Activated T-helper 17 cell treated with anti-CD3 and anti-CD28 coated beads, Interleukin-2, amount 50 U/mL, for 72 hours (primary cell): ENCODE data around the gene GZMM. TPM values are rescaled to one million over a fixed set of nuclear protein-coding genes. Genes with fewer than 3 reads are reported as not detected.

ENCODE experiments used
- ATAC-seq: fragments of 150-1000 bp; cut with Tn5 transposase; replicated peaks from 2 replicates; pipeline ENCODE4 v1.10.0; 2021; ENCODE audit warnings: mild to moderate bottlenecking, moderate library complexity
- H3K27ac Mint-ChIP-seq: one replicate; pipeline ENCODE4 v1.8.0; 2022; ENCODE audit warnings: mixed read lengths
- H3K27me3 Mint-ChIP-seq: one replicate; pipeline ENCODE4 v1.8.0; 2022; ENCODE audit warnings: mixed read lengths
- H3K36me3 Mint-ChIP-seq: one replicate; pipeline ENCODE4 v1.8.0; 2022; ENCODE audit warnings: low read depth, mild to moderate bottlenecking, mixed read lengths
- H3K4me1 Mint-ChIP-seq: one replicate; pipeline ENCODE4 v1.8.0; 2022; ENCODE audit warnings: mixed read lengths
- H3K4me3 Mint-ChIP-seq: one replicate; pipeline ENCODE4 v1.8.0; 2022; ENCODE audit warnings: mild to moderate bottlenecking, mixed read lengths
- H3K9me3 Mint-ChIP-seq: one replicate; pipeline ENCODE4 v1.8.0; 2022; ENCODE audit warnings: mixed read lengths
- total RNA-seq, 2 donors: library from RNA; stranded (reverse); gene quantifications; one replicate each; pipeline ENCODE4 v1.2.3, GENCODE V29; 2022

The GZMM gene
- total RNA-seq, 2 donors from 2014 or later, result 30.5 to 31.3 TPM

GRCh38 chr19:558770-559439, 15.1 kb downstream of the GZMM start:
- no peaks in the 10 kb centered on the region for H3K4me1 Mint-ChIP-seq
- ATAC-seq, result no peak
- H3K4me3 Mint-ChIP-seq, result no peak overlapping the region

GRCh38 chr19:560121-560520, 16.3 kb downstream of the GZMM start:
- ATAC-seq, result no peak
- H3K9me3 Mint-ChIP-seq, result no peaks in the 10 kb centered on the region
- no peaks in the 10 kb centered on the region for H3K27me3 Mint-ChIP-seq
- no peak overlapping the region for H3K27ac Mint-ChIP-seq
- no peaks in the 10 kb centered on the region for H3K36me3 Mint-ChIP-seq
- H3K4me1 Mint-ChIP-seq, result no peaks in the 10 kb centered on the region
- H3K4me3 Mint-ChIP-seq, result no peak overlapping the region

More at GRCh38 chr19:558770-559439, 15.1 kb downstream of the GZMM start:
- Mint-ChIP-seq H3K27me3 (no peaks in the 10 kb centered on the region), H3K27ac (no peak overlapping the region), H3K36me3 (no peaks in the 10 kb centered on the region), H3K9me3 (no peaks in the 10 kb centered on the region)

- Mint-ChIP-seq H3K9me3 (no peaks in the 10 kb centered on the region), H3K36me3 (peaks cover 6% of the 10 kb centered on the region), H3K27ac (no peak overlapping the region), H3K27me3 (no peaks in the 10 kb centered on the region), H3K4me3 (no peak overlapping the region), H3K4me1 (peaks cover 6% of the 10 kb centered on the region)
- no peak for ATAC-seq
These were observed 22.6 kb downstream of the GZMM start for GRCh38 chr19:566403-566802.

- no peak for ATAC-seq
- Mint-ChIP-seq H3K9me3 (no peaks in the 10 kb centered on the region), H3K36me3 (peaks cover 6% of the 10 kb centered on the region), H3K4me3 (no peak overlapping the region), H3K4me1 (peaks cover 6% of the 10 kb centered on the region), H3K27me3 (no peaks in the 10 kb centered on the region), H3K27ac (no peak overlapping the region)
These were observed 23.0 kb downstream of the GZMM start for GRCh38 chr19:566844-567243.

GRCh38 chr19:567296-567900, 23.5 kb downstream of the GZMM start:
- Mint-ChIP-seq H3K4me1 (peaks cover 6% of the 10 kb centered on the region), H3K4me3 (no peak overlapping the region), H3K9me3 (no peaks in the 10 kb centered on the region), H3K27ac (no peak overlapping the region), H3K27me3 (no peaks in the 10 kb centered on the region), H3K36me3 (peaks cover 6% of the 10 kb centered on the region)
- no peak for ATAC-seq

GRCh38 chr19:570251-570686, 26.4 kb downstream of the GZMM start:
- ATAC-seq, result no peak
- no peak overlapping the region for H3K27ac Mint-ChIP-seq
- H3K4me3 Mint-ChIP-seq, result peak overlapping the region; percentile 99

GRCh38 chr19:570937-571565, 27.2 kb downstream of the GZMM start:
- Mint-ChIP-seq H3K4me1 (peaks cover 12% of the 10 kb centered on the region), H3K27me3 (no peaks in the 10 kb centered on the region), H3K27ac (peak overlapping the region; percentile 97), H3K4me3 (peak overlapping the region; percentile 99), H3K36me3 (peaks cover 12% of the 10 kb centered on the region), H3K9me3 (no peaks in the 10 kb centered on the region)
- peak; percentile 32 for ATAC-seq

More at GRCh38 chr19:570251-570686, 26.4 kb downstream of the GZMM start:
- peaks cover 12% of the 10 kb centered on the region for H3K36me3 Mint-ChIP-seq
- no peaks in the 10 kb centered on the region for H3K27me3 Mint-ChIP-seq
- H3K9me3 Mint-ChIP-seq, result no peaks in the 10 kb centered on the region
- peaks cover 12% of the 10 kb centered on the region for H3K4me1 Mint-ChIP-seq

- Mint-ChIP-seq H3K27ac (peak overlapping the region; percentile 97), H3K27me3 (no peaks in the 10 kb centered on the region), H3K4me3 (peak overlapping the region; percentile 99), H3K4me1 (peaks cover 12% of the 10 kb centered on the region), H3K36me3 (peaks cover 16% of the 10 kb centered on the region), H3K9me3 (no peaks in the 10 kb centered on the region)
- no peak for ATAC-seq
These were observed 27.7 kb downstream of the GZMM start for GRCh38 chr19:571566-571974.

- peak within 1 kb of the TSS; percentile 97 for H3K27ac Mint-ChIP-seq
- H3K4me1 Mint-ChIP-seq, result peaks cover 12% of the 10 kb centered on the region
- ATAC-seq, result peak; percentile 91
- H3K27me3 Mint-ChIP-seq, result no peaks in the 10 kb centered on the region
- H3K9me3 Mint-ChIP-seq, result no peaks in the 10 kb centered on the region
- peaks cover 20% of the 10 kb centered on the region for H3K36me3 Mint-ChIP-seq
- peak within 1 kb of the TSS; percentile 99 for H3K4me3 Mint-ChIP-seq
These were observed 28.4 kb downstream of the GZMM start, which contains the start of gene BSG for GRCh38 chr19:572140-572742. Gene BSG (plus strand): TSS chr19:572596. CDS start chr19:572635, 39 bp downstream.

- no peak for ATAC-seq
- Mint-ChIP-seq H3K4me1 (peaks cover 12% of the 10 kb centered on the region), H3K36me3 (peaks cover 21% of the 10 kb centered on the region), H3K9me3 (no peaks in the 10 kb centered on the region), H3K4me3 (peak overlapping the region; percentile 99), H3K27me3 (no peaks in the 10 kb centered on the region), H3K27ac (peak overlapping the region; percentile 97)
These were observed 29.1 kb downstream of the GZMM start for GRCh38 chr19:572743-573518.

GRCh38 chr19:573519-573825, 29.6 kb downstream of the GZMM start:
- Mint-ChIP-seq H3K4me3 (peak overlapping the region; percentile 99), H3K27me3 (no peaks in the 10 kb centered on the region), H3K27ac (peak overlapping the region; percentile 97), H3K4me1 (peaks cover 12% of the 10 kb centered on the region), H3K36me3 (peaks cover 27% of the 10 kb centered on the region), H3K9me3 (no peaks in the 10 kb centered on the region)
- no peak for ATAC-seq

GRCh38 chr19:574658-575526, 31.0 kb downstream of the GZMM start:
- Mint-ChIP-seq H3K36me3 (peaks cover 29% of the 10 kb centered on the region), H3K27ac (no peak overlapping the region), H3K4me3 (peak overlapping the region; percentile 99), H3K9me3 (no peaks in the 10 kb centered on the region), H3K27me3 (no peaks in the 10 kb centered on the region), H3K4me1 (peaks cover 12% of the 10 kb centered on the region)
- no peak for ATAC-seq
